Neuronal stem cell (in vitro differentiated cells): Measurements from ENCODE around the gene OOSP2. TPM values are rescaled to one million over a fixed set of nuclear protein-coding genes. Genes with fewer than 3 reads are reported as not detected.

Source experiments
- DNase-seq: peaks from one replicate; pipeline ENCODE4 v3.0.0-alpha.2; 2013; ENCODE audit warnings: low spot score
- H2AFZ ChIP-seq: one replicate; pipeline ENCODE4 v1.6.1; 2013; ENCODE audit warnings: mild to moderate bottlenecking, low read length, inconsistent platforms
- H2AK5ac ChIP-seq: 2 replicates; pipeline ENCODE4 v1.6.1; 2013; ENCODE audit warnings: low read depth, mild to moderate bottlenecking, inconsistent platforms, low read length, moderate library complexity, mixed read lengths
- H2BK120ac ChIP-seq: 2 replicates; pipeline ENCODE4 v1.6.1; 2013; ENCODE audit warnings: low read depth, mild to moderate bottlenecking, inconsistent platforms, low read length, moderate library complexity, mixed read lengths
- H2BK12ac ChIP-seq: one replicate; pipeline ENCODE4 v1.6.1; 2013; ENCODE audit warnings: low read length, inconsistent platforms
- H2BK15ac ChIP-seq: 2 replicates; pipeline ENCODE4 v1.6.1; 2013; ENCODE audit warnings: mild to moderate bottlenecking, low read length, inconsistent platforms, mixed read lengths
- H2BK5ac ChIP-seq: one replicate; pipeline ENCODE4 v1.6.1; 2013; ENCODE audit warnings: inconsistent platforms, mild to moderate bottlenecking, low read length, moderate library complexity
- H3K14ac ChIP-seq: one replicate; pipeline ENCODE4 v1.6.1; 2013; ENCODE audit warnings: low read length, inconsistent platforms
- H3K18ac ChIP-seq: 2 replicates; pipeline ENCODE4 v1.6.1; 2013; ENCODE audit warnings: low read length, inconsistent platforms
- H3K23ac ChIP-seq: 2 replicates; pipeline ENCODE4 v1.6.1; 2013; ENCODE audit warnings: low read depth, mild to moderate bottlenecking, mixed read lengths, low read length, inconsistent platforms; ENCODE audit not compliant: poor library complexity
- H3K27ac ChIP-seq: replicated peaks from 3 replicates; pipeline ENCODE4 v1.5.1; 2013; ENCODE audit warnings: low read length, inconsistent platforms
- H3K27me3 ChIP-seq, 3 experiments: 2 replicates each; pipeline ENCODE4 v1.6.1; 2013; ENCODE audit warnings: low read length in 3 of 3, mild to moderate bottlenecking in 2 of 3, inconsistent platforms in 1 of 3, low read depth in 1 of 3, mixed read lengths in 1 of 3, moderate library complexity in 1 of 3; ENCODE audit not compliant: control insufficient read depth in 3 of 3, insufficient read depth in 3 of 3
- H3K36me3 ChIP-seq, 2 donors: replicated peaks in 1 of 2; 2 replicates each; pipeline ENCODE4 v1.6.1; 2013; ENCODE audit warnings: low read length in 2 of 2; ENCODE audit not compliant: control insufficient read depth in 2 of 2, insufficient read depth in 2 of 2
- H3K4ac ChIP-seq: 2 replicates; pipeline ENCODE4 v1.6.1; 2013; ENCODE audit warnings: inconsistent platforms, mild to moderate bottlenecking, low read length, moderate library complexity
- H3K4me1 ChIP-seq, 2 donors: 1 replicate in 1 of 2; 2 replicates in 1 of 2; pipeline ENCODE4 v1.6.1; 2013; ENCODE audit warnings: low read length in 2 of 2, low read depth in 1 of 2; ENCODE audit not compliant: control insufficient read depth in 2 of 2, insufficient read depth in 1 of 2
- H3K4me2 ChIP-seq: one replicate; pipeline ENCODE4 v1.6.1; 2013; ENCODE audit warnings: mild to moderate bottlenecking, low read length, inconsistent platforms; ENCODE audit not compliant: insufficient read depth, poor library complexity, severe bottlenecking
- H3K4me3 ChIP-seq, 2 donors: 2 replicates each; pipeline ENCODE4 v1.5.1; 2013; ENCODE audit warnings: low read length in 2 of 2, mild to moderate bottlenecking in 2 of 2, inconsistent platforms in 1 of 2, moderate library complexity in 1 of 2
- H3K79me1 ChIP-seq: one replicate; pipeline ENCODE4 v1.6.1; 2013; ENCODE audit warnings: low read depth, mild to moderate bottlenecking, inconsistent platforms, low read length, moderate library complexity
- H3K9ac ChIP-seq: one replicate; pipeline ENCODE4 v1.6.1; 2013; ENCODE audit warnings: mild to moderate bottlenecking, low read depth, low read length, inconsistent platforms; ENCODE audit not compliant: poor library complexity
- H3K9me3 ChIP-seq, 2 donors: replicated peaks in 1 of 2; 2 replicates each; pipeline versions ENCODE3 to v1.6.1; 2013; ENCODE audit warnings: low read length in 2 of 2, mild to moderate bottlenecking in 2 of 2, inconsistent platforms in 1 of 2, low read depth in 1 of 2, mixed read lengths in 1 of 2, moderate library complexity in 1 of 2; ENCODE audit not compliant: control insufficient read depth in 2 of 2, insufficient read depth in 1 of 2
- H4K8ac ChIP-seq: one replicate; pipeline ENCODE4 v1.6.1; 2013; ENCODE audit warnings: low read depth, mild to moderate bottlenecking, inconsistent platforms, low read length, moderate library complexity
- H4K91ac ChIP-seq: one replicate; pipeline ENCODE4 v1.6.1; 2013; ENCODE audit warnings: low read length, low read depth, mild to moderate bottlenecking, inconsistent platforms; ENCODE audit not compliant: poor library complexity
- WGBS, 2 donors: extraction: QIAGEN DNeasy Blood & Tissue Kit; methylation state at CpG; one replicate each; pipeline ENCODE4 v1.1.7; 2013; ENCODE audit warnings: missing lambda C conversion rate in 2 of 2, mixed read lengths in 1 of 2; ENCODE audit not compliant: insufficient read length in 2 of 2, insufficient replicate concordance in 1 of 2; ENCODE audit errors: extremely low coverage in 2 of 2; 5-methylcytosine and 5-hydroxymethylcytosine counted together
- polyA plus RNA-seq, 2 experiments: library from polyadenylated mRNA; stranded (reverse); fragments of 200-250 nt; gene quantifications; one replicate each; pipeline ENCODE4 v1.2.3, GENCODE V29; 2013

Gene OOSP2
- polyA plus RNA-seq (2013, experiment 1 of 2) = not detected
- not detected for polyA plus RNA-seq (2013, experiment 2 of 2)

- Histone ChIP-seq H3K27ac (no peak within 1 kb of the TSS), H2AFZ (no peak within 1 kb of the TSS), H3K9ac (no peak within 1 kb of the TSS), H3K18ac (no peak within 1 kb of the TSS), H2AK5ac (no peak within 1 kb of the TSS), H2BK120ac (no peak within 1 kb of the TSS), H3K4ac (no peak within 1 kb of the TSS), H3K27me3 (no peaks in the 10 kb centered on the region), H2BK5ac (no peak within 1 kb of the TSS), H3K79me1 (no peaks in the 10 kb centered on the region), H3K36me3 (no peaks in the 10 kb centered on the region), H3K23ac (no peak within 1 kb of the TSS), H4K8ac (no peak within 1 kb of the TSS), H2BK12ac (no peak within 1 kb of the TSS), H3K4me1 (no peaks in the 10 kb centered on the region), H3K14ac (no peak within 1 kb of the TSS), H2BK15ac (no peak within 1 kb of the TSS), H4K91ac (no peak within 1 kb of the TSS), H3K9me3 (no peaks in the 10 kb centered on the region), H3K4me3 (no peak within 1 kb of the TSS), H3K4me2 (no peak within 1 kb of the TSS)
- no peak for DNase-seq
- no CpG with 5 or more reads among the region's 8 CpGs for WGBS, 2 donors
Observed at GRCh38 chr11:60040109-60040508, at the start of gene OOSP2. TSS of gene OOSP2 (plus strand) at chr11:60040409. CDS start at chr11:60040460, 51 bp downstream.

- no peak overlapping the region for H3K18ac ChIP-seq
- no peak overlapping the region for H3K4me2 ChIP-seq
- no peak for DNase-seq
- H3K79me1 ChIP-seq = no peaks in the 10 kb centered on the region
- no peak overlapping the region for H2AK5ac ChIP-seq
- no CpG with 5 or more reads among the region's 1 CpG for WGBS, 2 donors
- H2BK120ac ChIP-seq = no peak overlapping the region
- no peak overlapping the region for H4K91ac ChIP-seq
- H2BK12ac ChIP-seq = no peak overlapping the region
- H3K9me3 ChIP-seq = no peaks in the 10 kb centered on the region
- no peaks in the 10 kb centered on the region for H3K36me3 ChIP-seq
- no peak overlapping the region for H2AFZ ChIP-seq
- H3K27ac ChIP-seq = no peak overlapping the region
- H2BK5ac ChIP-seq = no peak overlapping the region
- no peak overlapping the region for H2BK15ac ChIP-seq
- H4K8ac ChIP-seq = no peak overlapping the region
- no peak overlapping the region for H3K9ac ChIP-seq
- H3K4me3 ChIP-seq = no peak overlapping the region
- no peak overlapping the region for H3K4ac ChIP-seq
- no peak overlapping the region for H3K14ac ChIP-seq
- H3K4me1 ChIP-seq = no peaks in the 10 kb centered on the region
- no peak overlapping the region for H3K23ac ChIP-seq
- peaks cover 0 to 2% (median 0%) of the 10 kb centered on the region in 3 experiments for H3K27me3 ChIP-seq
Observed at GRCh38 chr11:59990421-59990820, 49.8 kb upstream of the OOSP2 start.

- Histone ChIP-seq H3K4ac (no peak overlapping the region), H2BK15ac (no peak overlapping the region), H3K23ac (no peak overlapping the region), H3K36me3 (no peaks in the 10 kb centered on the region), H3K9me3 (no peaks in the 10 kb centered on the region), H2AK5ac (no peak overlapping the region), H3K9ac (no peak overlapping the region), H3K14ac (no peak overlapping the region), H3K4me1 (no peaks in the 10 kb centered on the region), H2AFZ (no peak overlapping the region), H3K4me3 (no peak overlapping the region), H4K91ac (no peak overlapping the region), H3K18ac (no peak overlapping the region), H2BK5ac (no peak overlapping the region), H3K79me1 (no peaks in the 10 kb centered on the region), H2BK120ac (no peak overlapping the region), H3K4me2 (no peak overlapping the region), H2BK12ac (no peak overlapping the region), H4K8ac (no peak overlapping the region), H3K27me3 (peaks cover 0 to 2% (median 0%) of the 10 kb centered on the region in 3 experiments), H3K27ac (no peak overlapping the region)
- WGBS, 2 donors = no CpG with 5 or more reads among the region's 5 CpGs
- DNase-seq = no peak
Observed at GRCh38 chr11:59992425-59992824, 47.8 kb upstream of the OOSP2 start.

GRCh38 chr11:59997800-59998199 lies 42.4 kb upstream of the OOSP2 start:
- Histone ChIP-seq H2AK5ac (no peak overlapping the region), H4K91ac (no peak overlapping the region), H2AFZ (no peak overlapping the region), H2BK15ac (no peak overlapping the region), H3K23ac (no peak overlapping the region), H3K27me3 (peaks cover 0 to 2% (median 0%) of the 10 kb centered on the region in 3 experiments), H3K4me2 (no peak overlapping the region), H3K4me3 (no peak overlapping the region), H3K9ac (no peak overlapping the region), H3K14ac (no peak overlapping the region), H3K27ac (no peak overlapping the region), H4K8ac (no peak overlapping the region), H3K79me1 (no peaks in the 10 kb centered on the region), H2BK5ac (no peak overlapping the region), H3K36me3 (no peaks in the 10 kb centered on the region), H2BK120ac (no peak overlapping the region), H3K4ac (no peak overlapping the region), H3K4me1 (no peaks in the 10 kb centered on the region), H2BK12ac (no peak overlapping the region), H3K9me3 (no peaks in the 10 kb centered on the region), H3K18ac (no peak overlapping the region)
- no peak for DNase-seq
- WGBS, 2 donors = no CpG with 5 or more reads among the region's 2 CpGs
